ENCODE data around the gene SF3B4.
"Not testable (repeated sequence)": the region's sequence is repeated elsewhere in the genome, so short reads cannot be mapped to it uniquely, and the experiment has no call there.

The SF3B4 gene

GRCh38 chr1:149966405-149966804, 38.8 kb upstream of the SF3B4 start:
- Histone ChIP-seq H3K4me3 (replicated peaks; ENCODE audit: low read depth, low read length) (no peak overlapping the region), H3K36me3 (ENCODE audit: control insufficient read depth, insufficient read depth, low read length) (peaks cover 16% of the 10 kb centered on the region), H3K27me3 (replicated peaks; ENCODE audit: control insufficient read depth, insufficient read depth, low read length) (no peaks in the 10 kb centered on the region)
- TF ChIP-seq CTCF (IDR thresholded peaks at IDR 0.05; ENCODE audit: insufficient read depth, low read length, poor library complexity, severe bottlenecking) = no peak
- no peak for DNase-seq (ENCODE audit: extremely low read depth, insufficient read length)

GRCh38 chr1:149965440-149965839, 37.8 kb upstream of the SF3B4 start:
- TF ChIP-seq CTCF (IDR thresholded peaks at IDR 0.05; ENCODE audit: insufficient read depth, low read length, poor library complexity, severe bottlenecking) = no peak
- Histone ChIP-seq H3K4me3 (replicated peaks; ENCODE audit: low read depth, low read length) (no peak overlapping the region), H3K36me3 (ENCODE audit: control insufficient read depth, insufficient read depth, low read length) (peaks cover 12% of the 10 kb centered on the region), H3K27me3 (replicated peaks; ENCODE audit: control insufficient read depth, insufficient read depth, low read length) (no peaks in the 10 kb centered on the region)
- DNase-seq (ENCODE audit: extremely low read depth, insufficient read length) = no peak

- Histone ChIP-seq H3K27me3 (replicated peaks; ENCODE audit: control insufficient read depth, insufficient read depth, low read length) (no peaks in the 10 kb centered on the region), H3K36me3 (ENCODE audit: control insufficient read depth, insufficient read depth, low read length) (peaks cover 12% of the 10 kb centered on the region), H3K4me3 (replicated peaks; ENCODE audit: low read depth, low read length) (no peak overlapping the region)
- no peak for TF ChIP-seq CTCF (IDR thresholded peaks at IDR 0.05; ENCODE audit: insufficient read depth, low read length, poor library complexity, severe bottlenecking)
- no peak for DNase-seq (ENCODE audit: extremely low read depth, insufficient read length)
These were observed 35.8 kb upstream of the SF3B4 start for GRCh38 chr1:149963358-149963757.

- TF ChIP-seq CTCF (IDR thresholded peaks at IDR 0.05; ENCODE audit: insufficient read depth, low read length, poor library complexity, severe bottlenecking) = no peak
- H3K4me3 ChIP-seq (replicated peaks; ENCODE audit: low read depth, low read length) = no peak overlapping the region
- H3K27me3 ChIP-seq (replicated peaks; ENCODE audit: control insufficient read depth, insufficient read depth, low read length) = no peaks in the 10 kb centered on the region
- peaks cover 12% of the 10 kb centered on the region for H3K36me3 ChIP-seq (ENCODE audit: control insufficient read depth, insufficient read depth, low read length)
- no peak for DNase-seq (ENCODE audit: extremely low read depth, insufficient read length)
These were observed 35.1 kb upstream of the SF3B4 start for GRCh38 chr1:149962736-149963135.

GRCh38 chr1:149962039-149962647, 34.5 kb upstream of the SF3B4 start:
- DNase-seq (ENCODE audit: extremely low read depth, insufficient read length) = no peak
- TF ChIP-seq CTCF (IDR thresholded peaks at IDR 0.05; ENCODE audit: insufficient read depth, low read length, poor library complexity, severe bottlenecking) = peak; percentile 70
- no peak overlapping the region for H3K4me3 ChIP-seq (replicated peaks; ENCODE audit: low read depth, low read length)
- no peaks in the 10 kb centered on the region for H3K27me3 ChIP-seq (replicated peaks; ENCODE audit: control insufficient read depth, insufficient read depth, low read length)
- peaks cover 11% of the 10 kb centered on the region for H3K36me3 ChIP-seq (ENCODE audit: control insufficient read depth, insufficient read depth, low read length)

- not testable (repeated sequence) for H3K36me3 ChIP-seq (ENCODE audit: control insufficient read depth, insufficient read depth, low read length); DNase-seq (ENCODE audit: extremely low read depth, insufficient read length); H3K4me3 ChIP-seq (replicated peaks; ENCODE audit: low read depth, low read length); H3K27me3 ChIP-seq (replicated peaks; ENCODE audit: control insufficient read depth, insufficient read depth, low read length)
These were observed 29.9 kb upstream of the SF3B4 start for GRCh38 chr1:149957548-149957947.

All from GM06990 (cell line).